RWPE1 (cell line): ENCODE data around the gene ADGRB3.
"Not testable (repeated sequence)": the region's sequence is repeated elsewhere in the genome, so short reads cannot be mapped to it uniquely, and the experiment has no call there.

ENCODE experiments used
- CTCF ChIA-PET: fragments of 350-600 bp; sonication (Branson Sonifier 250); formaldehyde crosslinking; extraction: SDS; loops from one replicate; lab custom pipeline; 2021; lab: Yijun Ruan, JAX
- POLR2A ChIA-PET: fragments of 400-600 bp; formaldehyde crosslinking; extraction: SDS; loops from one replicate; lab custom pipeline; 2020; ENCODE audit warnings: antibody characterized with exemption; ENCODE audit not compliant: low non-redundant PET; lab: Yijun Ruan, JAX
- DNase-seq: peaks from one replicate; pipeline ENCODE4 v3.0.0; 2012; ENCODE audit warnings: low spot score
- H3K27ac ChIP-seq: fragments of 450-650 bp; 2 replicates; pipeline ENCODE4 v1.5.1; 2017
- CTCF ChIP-seq: fragments of 450-650 bp; conservative IDR thresholded peaks from 2 replicates; pipeline ENCODE4 v1.5.1; 2017; ENCODE audit warnings: low read depth, mild to moderate bottlenecking

ADGRB3 gene

GRCh38 chr6:69111301-69111700 lies 476.2 kb downstream of the ADGRB3 start:
- no peak for DNase-seq
- TF ChIP-seq CTCF, result no peak
- H3K27ac ChIP-seq, result no peak overlapping the region
- ChIA-PET CTCF (no interaction called here), POLR2A (no interaction called here)

- no peak for TF ChIP-seq CTCF
- POLR2A ChIA-PET, result no interaction called here
- no peak overlapping the region for H3K27ac ChIP-seq
- CTCF ChIA-PET, result no interaction called here
- DNase-seq, result no peak
Measured at GRCh38 chr6:69116658-69117057, 481.6 kb downstream of the ADGRB3 start.

- H3K27ac ChIP-seq, POLR2A ChIA-PET, DNase-seq, CTCF ChIA-PET: not testable (repeated sequence)
Measured at GRCh38 chr6:69121461-69122406, 486.7 kb downstream of the ADGRB3 start.

- DNase-seq, result no peak
- ChIA-PET CTCF (no interaction called here), POLR2A (no interaction called here)
Measured at GRCh38 chr6:69122407-69122773, 487.3 kb downstream of the ADGRB3 start.

GRCh38 chr6:69128411-69128810 lies 493.3 kb downstream of the ADGRB3 start:
- TF ChIP-seq CTCF, result no peak
- ChIA-PET CTCF (no interaction called here), POLR2A (no interaction called here)
- DNase-seq, result no peak
- H3K27ac ChIP-seq, result no peak overlapping the region

More at GRCh38 chr6:69122407-69122773, 487.3 kb downstream of the ADGRB3 start:
- no peak overlapping the region for H3K27ac ChIP-seq
- TF ChIP-seq CTCF, result no peak

GRCh38 chr6:69129046-69129445 lies 494.0 kb downstream of the ADGRB3 start:
- ChIA-PET POLR2A (no interaction called here), CTCF (no interaction called here)
- no peak for DNase-seq
- no peak for TF ChIP-seq CTCF
- H3K27ac ChIP-seq, result no peak overlapping the region

- no peak for TF ChIP-seq CTCF
- no peak for DNase-seq
- H3K27ac ChIP-seq, result no peak overlapping the region
- ChIA-PET CTCF (no interaction called here), POLR2A (no interaction called here)
Measured at GRCh38 chr6:69135927-69136326, 500.8 kb downstream of the ADGRB3 start.
